Breast epithelium (tissue), 3 donors: ENCODE data around the gene KLHDC4.

Source experiments
- POLR2AphosphoS5 ChIP-seq, 3 donors: sonication (generic); formaldehyde crosslinking; IDR thresholded peaks; one replicate each; pipeline ENCODE4 v1.6.1; 2017; ENCODE audit warnings: antibody characterized with exemption in 3 of 3
- TF ChIP-seq, protein P1 (sequence below), 3 donors: fragments of 450-650 bp; IDR thresholded peaks; one replicate each; pipeline ENCODE4 v1.5.1; 2016 to 2017; ENCODE audit warnings: antibody characterized with exemption in 3 of 3, mild to moderate bottlenecking in 3 of 3, moderate library complexity in 3 of 3

- TF ChIP-seq POLR2AphosphoS5 (IDR thresholded peaks at IDR 0.05), result no peak
- TF ChIP-seq, protein P1, sequence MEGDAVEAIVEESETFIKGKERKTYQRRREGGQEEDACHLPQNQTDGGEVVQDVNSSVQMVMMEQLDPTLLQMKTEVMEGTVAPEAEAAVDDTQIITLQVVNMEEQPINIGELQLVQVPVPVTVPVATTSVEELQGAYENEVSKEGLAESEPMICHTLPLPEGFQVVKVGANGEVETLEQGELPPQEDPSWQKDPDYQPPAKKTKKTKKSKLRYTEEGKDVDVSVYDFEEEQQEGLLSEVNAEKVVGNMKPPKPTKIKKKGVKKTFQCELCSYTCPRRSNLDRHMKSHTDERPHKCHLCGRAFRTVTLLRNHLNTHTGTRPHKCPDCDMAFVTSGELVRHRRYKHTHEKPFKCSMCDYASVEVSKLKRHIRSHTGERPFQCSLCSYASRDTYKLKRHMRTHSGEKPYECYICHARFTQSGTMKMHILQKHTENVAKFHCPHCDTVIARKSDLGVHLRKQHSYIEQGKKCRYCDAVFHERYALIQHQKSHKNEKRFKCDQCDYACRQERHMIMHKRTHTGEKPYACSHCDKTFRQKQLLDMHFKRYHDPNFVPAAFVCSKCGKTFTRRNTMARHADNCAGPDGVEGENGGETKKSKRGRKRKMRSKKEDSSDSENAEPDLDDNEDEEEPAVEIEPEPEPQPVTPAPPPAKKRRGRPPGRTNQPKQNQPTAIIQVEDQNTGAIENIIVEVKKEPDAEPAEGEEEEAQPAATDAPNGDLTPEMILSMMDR (IDR thresholded peaks at IDR 0.05), result no peak
Measured at GRCh38 chr16:87723226-87723623, 42.6 kb downstream of the KLHDC4 start.
